ENCODE measurements around the gene EMP3. TPM values are rescaled to one million over a fixed set of nuclear protein-coding genes. Genes with fewer than 3 reads are reported as not detected.
A peak's percentile ranks its signal among the peaks of the same experiment; 100 is the strongest.

Gene EMP3
- total RNA-seq, 4 donors from 2014 or later, result 2.0 to 23.7 (median 6.0) TPM

GRCh38 chr19:48340995-48341394, 15.6 kb downstream of the EMP3 start:
- H3K9me3 ChIP-seq, result no peaks in the 10 kb centered on the region
- intact Hi-C loops (cut with DNase I), result no loop called here
- H3K36me3 ChIP-seq, result peaks cover 0 to 11% (median 0%) of the 10 kb centered on the region in 3 donors
- peaks cover 0 to 13% (median 0%) of the 10 kb centered on the region in 3 donors for H3K4me1 ChIP-seq
- no peak for DNase-seq
- TF ChIP-seq CTCF (IDR thresholded peaks at IDR 0.05), result no peak
- TF ChIP-seq POLR2A (IDR thresholded peaks at IDR 0.05), result no peak
- H3K27me3 ChIP-seq, result no peaks in the 10 kb centered on the region
- H3K4me3 ChIP-seq, result no peak overlapping the region
- WGBS, 2 donors, result 44 to 66% methylated on average over 5 to 7 of the region's 11 CpGs
- peak overlapping the region in 1 of 4 donors; percentile 52 for H3K27ac ChIP-seq

- TF ChIP-seq POLR2A (IDR thresholded peaks at IDR 0.05), result no peak
- no peak for TF ChIP-seq CTCF (IDR thresholded peaks at IDR 0.05)
- 80 to 86% methylated on average over 1 to 8 of the region's 10 CpGs for WGBS, 2 donors
- Histone ChIP-seq H3K27ac (no peak overlapping the region), H3K27me3 (no peaks in the 10 kb centered on the region), H3K4me3 (no peak overlapping the region), H3K4me1 (peaks cover 0 to 13% (median 0%) of the 10 kb centered on the region in 3 donors), H3K9me3 (no peaks in the 10 kb centered on the region), H3K36me3 (peaks cover 0 to 11% (median 0%) of the 10 kb centered on the region in 3 donors)
- no peak for DNase-seq
- intact Hi-C loops (cut with DNase I), result no loop called here
Observed at GRCh38 chr19:48341515-48342413, 16.4 kb downstream of the EMP3 start.

GRCh38 chr19:48342414-48342738, 17.0 kb downstream of the EMP3 start:
- WGBS, 2 donors, result 85 to 93% methylated on average over 16 to 18 of the region's 20 CpGs
- TF ChIP-seq POLR2A (IDR thresholded peaks at IDR 0.05), result no peak
- TF ChIP-seq CTCF (IDR thresholded peaks at IDR 0.05), result no peak
- Histone ChIP-seq H3K27me3 (no peaks in the 10 kb centered on the region), H3K27ac (no peak overlapping the region), H3K9me3 (no peaks in the 10 kb centered on the region), H3K4me3 (no peak overlapping the region), H3K36me3 (peaks cover 0 to 11% (median 0%) of the 10 kb centered on the region in 3 donors), H3K4me1 (peaks cover 0 to 13% (median 0%) of the 10 kb centered on the region in 3 donors)
- intact Hi-C loops (cut with DNase I), result no loop called here
- DNase-seq, result no peak

- H3K36me3 ChIP-seq, result peaks cover 0 to 11% (median 0%) of the 10 kb centered on the region in 3 donors
- no peaks in the 10 kb centered on the region for H3K27me3 ChIP-seq
- peaks cover 0 to 13% (median 0%) of the 10 kb centered on the region in 3 donors for H3K4me1 ChIP-seq
- 84 to 98% methylated on average over 9 to 16 of the region's 23 CpGs for WGBS, 2 donors
- H3K4me3 ChIP-seq, result no peak overlapping the region
- H3K27ac ChIP-seq, result no peak overlapping the region
- no peaks in the 10 kb centered on the region for H3K9me3 ChIP-seq
- intact Hi-C loops (cut with DNase I), result no loop called here
- no peak for TF ChIP-seq CTCF (IDR thresholded peaks at IDR 0.05)
- TF ChIP-seq POLR2A (IDR thresholded peaks at IDR 0.05), result no peak
- no peak for DNase-seq
Observed at GRCh38 chr19:48342841-48343540, 17.6 kb downstream of the EMP3 start.

- TF ChIP-seq POLR2A (IDR thresholded peaks at IDR 0.05) (no peak), CTCF (IDR thresholded peaks at IDR 0.05) (no peak)
- WGBS, 2 donors, result 100% methylated on average over 1 to 2 of the region's 6 CpGs
- H3K4me1 ChIP-seq, result peaks cover 0 to 13% (median 0%) of the 10 kb centered on the region in 3 donors
- intact Hi-C loops (cut with DNase I), result no loop called here
- H3K4me3 ChIP-seq, result no peak overlapping the region
- no peaks in the 10 kb centered on the region for H3K9me3 ChIP-seq
- H3K36me3 ChIP-seq, result peaks cover 0 to 11% (median 0%) of the 10 kb centered on the region in 3 donors
- DNase-seq, result no peak
- H3K27me3 ChIP-seq, result no peaks in the 10 kb centered on the region
- no peak overlapping the region for H3K27ac ChIP-seq
Observed at GRCh38 chr19:48344892-48345291, 19.5 kb downstream of the EMP3 start.
